Endothelial cell (in vitro differentiated cells): ENCODE data around the gene ZDHHC19. TPM values are rescaled to one million over a fixed set of nuclear protein-coding genes. Genes with fewer than 3 reads are reported as not detected.
"Not testable (repeated sequence)": the region's sequence is repeated elsewhere in the genome, so short reads cannot be mapped to it uniquely, and the experiment has no call there.

Source experiments
- DNase-seq: peaks from one replicate; pipeline ENCODE4 v3.0.0; 2021; ENCODE audit warnings: low spot score
- H3K27ac Mint-ChIP-seq: one replicate; pipeline ENCODE4 v1.8.0; 2021; ENCODE audit warnings: mixed read lengths, inconsistent platforms; ENCODE audit not compliant: unreplicated experiment
- H3K27me3 Mint-ChIP-seq: one replicate; pipeline ENCODE4 v1.8.0; 2021; ENCODE audit warnings: mild to moderate bottlenecking, moderate library complexity, mixed read lengths, inconsistent platforms; ENCODE audit not compliant: unreplicated experiment
- H3K36me3 Mint-ChIP-seq: one replicate; pipeline ENCODE4 v1.8.0; 2021; ENCODE audit warnings: mild to moderate bottlenecking, low read depth, mixed read lengths, inconsistent platforms; ENCODE audit not compliant: unreplicated experiment
- H3K4me1 Mint-ChIP-seq: one replicate; pipeline ENCODE4 v1.8.0; 2021; ENCODE audit warnings: mild to moderate bottlenecking, mixed read lengths, inconsistent platforms; ENCODE audit not compliant: unreplicated experiment
- H3K4me3 Mint-ChIP-seq: one replicate; pipeline ENCODE4 v1.8.0; 2021; ENCODE audit warnings: mild to moderate bottlenecking, mixed read lengths, inconsistent platforms; ENCODE audit not compliant: unreplicated experiment
- H3K9me3 Mint-ChIP-seq: one replicate; pipeline ENCODE4 v1.8.0; 2021; ENCODE audit warnings: mixed read lengths, inconsistent platforms; ENCODE audit not compliant: unreplicated experiment
- CTCF ChIP-seq: fragments of 200-600 bp; sonication (generic); IDR thresholded peaks from one replicate; pipeline ENCODE4 v1.5.0; 2021; ENCODE audit warnings: antibody characterized with exemption; ENCODE audit not compliant: unreplicated experiment
- total RNA-seq: library from RNA; stranded (reverse); fragmentation: NEBNext Ultra II Directional; extraction: Animal tissue kit (Norgen Biotek cat#: 25700); gene quantifications from one replicate; pipeline ENCODE4 v1.2.1, GENCODE V29; 2021; ENCODE audit not compliant: unreplicated experiment

Gene ZDHHC19
- total RNA-seq, 1 donor from 2014 or later, result 0.82 TPM

- no peaks in the 10 kb centered on the region for H3K9me3 Mint-ChIP-seq
- H3K36me3 Mint-ChIP-seq, result peaks cover 3% of the 10 kb centered on the region
- no peak within 1 kb of the TSS for H3K4me3 Mint-ChIP-seq
- H3K4me1 Mint-ChIP-seq, result no peaks in the 10 kb centered on the region
- H3K27ac Mint-ChIP-seq, result no peak within 1 kb of the TSS
- TF ChIP-seq CTCF, result no peak
- DNase-seq, result no peak
- peaks cover 11% of the 10 kb centered on the region for H3K27me3 Mint-ChIP-seq
Observed at GRCh38 chr3:196216089-196216564, 4.9 kb upstream of the ZDHHC19 start, which contains the start of gene SLC51A. TSS of gene SLC51A (plus strand) at chr3:196216534. CDS start at chr3:196216713, 179 bp downstream.

DNA sequence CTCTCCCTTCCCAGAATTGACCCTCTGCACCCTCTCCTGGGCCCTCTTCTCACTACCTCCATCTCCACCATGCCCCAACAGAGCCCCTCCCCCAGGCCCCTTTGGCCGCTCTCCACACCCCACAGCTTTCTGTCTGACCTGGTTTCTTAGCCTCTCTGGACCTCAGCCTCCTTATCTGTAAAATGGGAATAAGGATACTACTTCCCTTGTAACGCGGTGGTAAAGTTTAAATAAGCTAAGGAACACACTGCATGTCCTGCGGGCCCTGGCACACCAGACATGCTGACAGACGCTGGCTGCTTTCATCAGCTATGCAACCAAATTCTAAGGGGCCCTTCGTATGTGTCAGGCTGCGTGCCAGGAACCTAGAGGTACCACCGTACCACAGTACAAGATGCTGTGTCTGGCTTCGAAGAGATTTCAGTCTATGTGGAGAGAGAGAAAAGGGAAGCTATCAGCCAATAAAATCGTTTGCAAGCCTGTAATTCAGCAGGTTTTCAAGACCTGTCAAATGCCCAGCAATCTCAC is 4.4 kb upstream of the ZDHHC19 start:
- Mint-ChIP-seq H3K27ac (no peak overlapping the region), H3K4me1 (no peaks in the 10 kb centered on the region)

GRCh38 chr3:196214783-196215441 is 3.7 kb upstream of the ZDHHC19 start:
- peaks cover 3% of the 10 kb centered on the region for H3K36me3 Mint-ChIP-seq
- no peaks in the 10 kb centered on the region for H3K9me3 Mint-ChIP-seq
- no peak overlapping the region for H3K4me3 Mint-ChIP-seq
- no peak overlapping the region for H3K27ac Mint-ChIP-seq
- H3K4me1 Mint-ChIP-seq, result no peaks in the 10 kb centered on the region
- H3K27me3 Mint-ChIP-seq, result peaks cover 16% of the 10 kb centered on the region
- no peak for TF ChIP-seq CTCF
- DNase-seq, result no peak

More for the DNA sequence above, 4.4 kb upstream of the ZDHHC19 start:
- no peak for DNase-seq
- TF ChIP-seq CTCF, result no peak
- no peaks in the 10 kb centered on the region for H3K9me3 Mint-ChIP-seq
- H3K36me3 Mint-ChIP-seq, result peaks cover 3% of the 10 kb centered on the region
- H3K27me3 Mint-ChIP-seq, result peaks cover 11% of the 10 kb centered on the region
- H3K4me3 Mint-ChIP-seq, result no peak overlapping the region

DNA sequence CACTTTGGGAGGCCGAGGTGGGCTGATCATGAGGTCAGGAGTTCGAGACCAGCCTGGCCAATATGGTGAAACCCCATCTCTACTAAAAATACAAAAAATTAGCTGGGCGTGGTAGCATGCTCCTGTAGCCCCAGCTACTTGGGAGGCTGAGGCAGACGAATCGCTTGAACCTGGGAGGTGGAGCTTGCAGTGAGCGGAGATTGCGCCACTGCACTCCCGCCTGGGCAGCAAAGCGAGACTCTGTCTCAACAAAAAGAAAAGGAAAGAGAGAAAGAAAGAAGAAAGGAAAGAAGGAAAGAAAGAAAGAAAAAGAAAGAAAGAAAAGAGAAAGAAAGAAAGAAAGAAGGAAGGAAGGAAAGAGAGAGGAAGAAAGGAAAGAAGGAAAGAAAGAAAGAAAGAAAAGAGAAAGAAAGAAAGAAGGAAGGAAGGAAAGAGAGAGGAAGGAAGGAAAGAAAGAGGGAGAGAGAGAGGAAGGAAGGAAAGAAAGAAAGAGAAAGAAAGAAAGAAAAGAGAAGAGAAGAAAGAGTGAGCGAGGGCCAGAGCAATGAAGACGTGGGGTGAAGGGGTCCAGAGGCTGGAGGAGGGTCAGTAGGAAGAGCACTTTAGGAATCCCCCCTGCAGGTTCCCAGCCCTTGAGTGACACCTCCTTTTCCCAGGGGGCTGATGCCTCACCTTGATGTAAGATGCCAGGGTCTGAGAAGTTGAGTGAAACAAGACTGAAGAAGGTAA is 1.1 kb downstream of the ZDHHC19 start:
- not testable (repeated sequence) for DNase-seq, H3K36me3 Mint-ChIP-seq, H3K9me3 Mint-ChIP-seq, H3K27ac Mint-ChIP-seq, H3K4me1 Mint-ChIP-seq
- H3K27me3 Mint-ChIP-seq, result peaks cover 17% of the 10 kb centered on the region
- H3K4me3 Mint-ChIP-seq, result peak overlapping the region; percentile 12

DNA sequence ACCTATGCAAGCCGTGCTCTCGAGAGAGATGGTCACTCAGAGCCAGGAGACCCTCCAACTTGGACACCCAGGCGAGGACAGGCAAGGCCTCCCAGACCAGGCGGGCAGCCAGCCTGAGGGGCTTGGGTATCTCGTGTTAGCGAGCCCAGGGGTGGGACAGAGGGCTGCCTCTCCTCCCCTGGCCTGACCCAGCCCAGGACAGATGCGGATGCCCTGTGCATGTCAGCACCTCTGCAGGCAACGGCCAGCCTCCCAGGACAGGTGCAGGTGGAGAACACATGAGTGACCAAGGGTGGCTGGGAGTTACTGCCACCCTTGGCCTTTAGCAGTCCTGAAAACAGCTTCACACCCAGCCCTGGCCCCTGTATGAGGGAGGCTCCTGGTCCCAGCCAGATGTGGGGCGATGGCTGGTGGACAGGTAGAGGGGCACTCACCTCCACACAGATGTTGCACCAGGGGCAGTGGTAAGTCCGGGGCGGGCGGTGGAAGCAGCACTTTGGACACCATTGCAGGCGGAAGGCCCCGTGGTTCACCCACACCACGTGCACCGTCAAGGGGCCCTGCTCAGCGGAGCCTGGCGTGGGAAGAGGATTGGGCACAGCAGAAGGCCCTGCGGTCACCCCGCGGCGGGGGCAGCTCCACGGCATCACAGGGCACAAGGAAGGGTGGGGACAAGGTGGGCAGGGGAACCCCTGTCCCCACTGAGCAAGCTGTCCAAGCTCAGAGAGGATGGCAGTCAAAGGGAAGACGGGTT is 2.1 kb downstream of the ZDHHC19 start:
- Mint-ChIP-seq H3K4me1 (peaks cover 4% of the 10 kb centered on the region), H3K4me3 (no peak overlapping the region)

More for the DNA sequence above, 2.1 kb downstream of the ZDHHC19 start:
- DNase-seq, result no peak
- Mint-ChIP-seq H3K27ac (no peak overlapping the region), H3K27me3 (peaks cover 14% of the 10 kb centered on the region), H3K9me3 (no peaks in the 10 kb centered on the region), H3K36me3 (peaks cover under 1% of the 10 kb centered on the region)
- TF ChIP-seq CTCF, result no peak
